ENCODE results near the gene VSIG4. TPM values are rescaled to one million over a fixed set of nuclear protein-coding genes. Genes with fewer than 3 reads are reported as not detected.

Gene VSIG4, protein sequence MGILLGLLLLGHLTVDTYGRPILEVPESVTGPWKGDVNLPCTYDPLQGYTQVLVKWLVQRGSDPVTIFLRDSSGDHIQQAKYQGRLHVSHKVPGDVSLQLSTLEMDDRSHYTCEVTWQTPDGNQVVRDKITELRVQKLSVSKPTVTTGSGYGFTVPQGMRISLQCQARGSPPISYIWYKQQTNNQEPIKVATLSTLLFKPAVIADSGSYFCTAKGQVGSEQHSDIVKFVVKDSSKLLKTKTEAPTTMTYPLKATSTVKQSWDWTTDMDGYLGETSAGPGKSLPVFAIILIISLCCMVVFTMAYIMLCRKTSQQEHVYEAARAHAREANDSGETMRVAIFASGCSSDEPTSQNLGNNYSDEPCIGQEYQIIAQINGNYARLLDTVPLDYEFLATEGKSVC
- not detected in 2 replicates for total RNA-seq

GRCh38 chrX:66039944-66040343 is at the start of gene VSIG4:
VSIG4 (minus strand) TSS chrX:66040080; CDS start chrX:66039998, 82 bp downstream.

Other genes with a start within 250 kb of the VSIG4 start
- under 0.01 and 0.15 TPM in 2 replicates for gene HEPH, start 124.2 kb upstream of the VSIG4 start, total RNA-seq

Measured in epithelial cell of umbilical artery (primary cell).